Measurements from ENCODE around the gene LYL1. TPM values are rescaled to one million over a fixed set of nuclear protein-coding genes. Genes with fewer than 3 reads are reported as not detected.

LYL1 gene
- total and polyA plus RNA-seq, 9 of the 15 experiments (the other 6 are each of a cell fraction or from before 2014, with no cell fraction given), result 1.3 to 266 (median 34.0) TPM

GRCh38 chr19:13079542-13079986 lies 23.1 kb downstream of the LYL1 start (continued):
- TF ChIP-seq ZNF764 (CRISPR knock-in tag; IDR thresholded peaks at IDR 0.05; ENCODE audit: low read depth), result no peak
- no peak for TF ChIP-seq ZNF121 (CRISPR knock-in tag; conservative IDR thresholded peaks at IDR 0.05)
- peak; percentile 93 for TF ChIP-seq NFIC (IDR thresholded peaks at IDR 0.05)
- TF ChIP-seq, protein P1, sequence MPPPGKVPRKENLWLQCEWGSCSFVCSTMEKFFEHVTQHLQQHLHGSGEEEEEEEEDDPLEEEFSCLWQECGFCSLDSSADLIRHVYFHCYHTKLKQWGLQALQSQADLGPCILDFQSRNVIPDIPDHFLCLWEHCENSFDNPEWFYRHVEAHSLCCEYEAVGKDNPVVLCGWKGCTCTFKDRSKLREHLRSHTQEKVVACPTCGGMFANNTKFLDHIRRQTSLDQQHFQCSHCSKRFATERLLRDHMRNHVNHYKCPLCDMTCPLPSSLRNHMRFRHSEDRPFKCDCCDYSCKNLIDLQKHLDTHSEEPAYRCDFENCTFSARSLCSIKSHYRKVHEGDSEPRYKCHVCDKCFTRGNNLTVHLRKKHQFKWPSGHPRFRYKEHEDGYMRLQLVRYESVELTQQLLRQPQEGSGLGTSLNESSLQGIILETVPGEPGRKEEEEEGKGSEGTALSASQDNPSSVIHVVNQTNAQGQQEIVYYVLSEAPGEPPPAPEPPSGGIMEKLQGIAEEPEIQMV (tag; conservative IDR thresholded peaks at IDR 0.05; ENCODE audit: low read depth), result no peak
- TF ChIP-seq NCOA1 (IDR thresholded peaks at IDR 0.05; ENCODE audit: low read depth), result no peak
- peak; percentile 77; the same call in 1 of the 2 replicates for TF ChIP-seq CXXC5 (CRISPR knock-in tag; IDR thresholded peaks at IDR 0.05)
- TF ChIP-seq, protein P2, sequence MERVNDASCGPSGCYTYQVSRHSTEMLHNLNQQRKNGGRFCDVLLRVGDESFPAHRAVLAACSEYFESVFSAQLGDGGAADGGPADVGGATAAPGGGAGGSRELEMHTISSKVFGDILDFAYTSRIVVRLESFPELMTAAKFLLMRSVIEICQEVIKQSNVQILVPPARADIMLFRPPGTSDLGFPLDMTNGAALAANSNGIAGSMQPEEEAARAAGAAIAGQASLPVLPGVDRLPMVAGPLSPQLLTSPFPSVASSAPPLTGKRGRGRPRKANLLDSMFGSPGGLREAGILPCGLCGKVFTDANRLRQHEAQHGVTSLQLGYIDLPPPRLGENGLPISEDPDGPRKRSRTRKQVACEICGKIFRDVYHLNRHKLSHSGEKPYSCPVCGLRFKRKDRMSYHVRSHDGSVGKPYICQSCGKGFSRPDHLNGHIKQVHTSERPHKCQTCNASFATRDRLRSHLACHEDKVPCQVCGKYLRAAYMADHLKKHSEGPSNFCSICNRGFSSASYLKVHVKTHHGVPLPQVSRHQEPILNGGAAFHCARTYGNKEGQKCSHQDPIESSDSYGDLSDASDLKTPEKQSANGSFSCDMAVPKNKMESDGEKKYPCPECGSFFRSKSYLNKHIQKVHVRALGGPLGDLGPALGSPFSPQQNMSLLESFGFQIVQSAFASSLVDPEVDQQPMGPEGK (CRISPR knock-in tag; IDR thresholded peaks at IDR 0.05; ENCODE audit: borderline replicate concordance), result no peak
- no peak for TF ChIP-seq CBFB (CRISPR knock-in tag; IDR thresholded peaks at IDR 0.05)
- TF ChIP-seq, protein P3, sequence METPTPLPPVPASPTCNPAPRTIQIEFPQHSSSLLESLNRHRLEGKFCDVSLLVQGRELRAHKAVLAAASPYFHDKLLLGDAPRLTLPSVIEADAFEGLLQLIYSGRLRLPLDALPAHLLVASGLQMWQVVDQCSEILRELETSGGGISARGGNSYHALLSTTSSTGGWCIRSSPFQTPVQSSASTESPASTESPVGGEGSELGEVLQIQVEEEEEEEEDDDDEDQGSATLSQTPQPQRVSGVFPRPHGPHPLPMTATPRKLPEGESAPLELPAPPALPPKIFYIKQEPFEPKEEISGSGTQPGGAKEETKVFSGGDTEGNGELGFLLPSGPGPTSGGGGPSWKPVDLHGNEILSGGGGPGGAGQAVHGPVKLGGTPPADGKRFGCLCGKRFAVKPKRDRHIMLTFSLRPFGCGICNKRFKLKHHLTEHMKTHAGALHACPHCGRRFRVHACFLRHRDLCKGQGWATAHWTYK (CRISPR knock-in tag; IDR thresholded peaks at IDR 0.05), result 0 out of 2 replicates have a peak, but pooled peaks have one; percentile 14
- TF ChIP-seq, protein P4, sequence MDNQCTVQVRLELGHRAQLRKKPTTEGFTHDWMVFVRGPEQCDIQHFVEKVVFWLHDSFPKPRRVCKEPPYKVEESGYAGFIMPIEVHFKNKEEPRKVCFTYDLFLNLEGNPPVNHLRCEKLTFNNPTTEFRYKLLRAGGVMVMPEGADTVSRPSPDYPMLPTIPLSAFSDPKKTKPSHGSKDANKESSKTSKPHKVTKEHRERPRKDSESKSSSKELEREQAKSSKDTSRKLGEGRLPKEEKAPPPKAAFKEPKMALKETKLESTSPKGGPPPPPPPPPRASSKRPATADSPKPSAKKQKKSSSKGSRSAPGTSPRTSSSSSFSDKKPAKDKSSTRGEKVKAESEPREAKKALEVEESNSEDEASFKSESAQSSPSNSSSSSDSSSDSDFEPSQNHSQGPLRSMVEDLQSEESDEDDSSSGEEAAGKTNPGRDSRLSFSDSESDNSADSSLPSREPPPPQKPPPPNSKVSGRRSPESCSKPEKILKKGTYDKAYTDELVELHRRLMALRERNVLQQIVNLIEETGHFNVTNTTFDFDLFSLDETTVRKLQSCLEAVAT (IDR thresholded peaks at IDR 0.05), result no peak
- 0 out of 4 replicates have a peak, but pooled peaks of 1 of the 2 experiments have one; percentile 21 for TF ChIP-seq ARNT (IDR thresholded peaks at IDR 0.05)
- TF ChIP-seq KLF6 (CRISPR knock-in tag; IDR thresholded peaks at IDR 0.05; ENCODE audit: borderline replicate concordance), result no peak
- peak; percentile 37; the same call in 1 of the 2 replicates for TF ChIP-seq FOXJ2 (tag; IDR thresholded peaks at IDR 0.05)

All from K562 (cell line).